HepG2 (cell line): ENCODE data around the gene ARHGAP12. TPM values are rescaled to one million over a fixed set of nuclear protein-coding genes. Genes with fewer than 3 reads are reported as not detected.

Source experiments
- BHLHE40 ChIP-seq: IDR thresholded peaks from 2 replicates; pipeline ENCODE4 v1.6.1; 2011; ENCODE audit warnings: low read length, improper control_type of control experiment
- BORCS8-MEF2B ChIP-seq: sonication (generic); formaldehyde crosslinking; IDR thresholded peaks from 2 replicates; pipeline ENCODE4 v1.8.0; 2022; ENCODE audit warnings: mild to moderate bottlenecking, missing genetic modification reagents
- FOXC1 ChIP-seq: sonication (generic); formaldehyde crosslinking; IDR thresholded peaks from 2 replicates; pipeline ENCODE4 v1.8.0; 2022; ENCODE audit warnings: mild to moderate bottlenecking, missing genetic modification reagents, borderline replicate concordance
- ISX ChIP-seq: sonication (generic); formaldehyde crosslinking; conservative IDR thresholded peaks from 2 replicates; pipeline ENCODE4 v1.5.0; 2020; ENCODE audit warnings: missing genetic modification reagents
- JUND ChIP-seq: sonication (generic); formaldehyde crosslinking; IDR thresholded peaks from 2 replicates; pipeline ENCODE4 v1.8.0; 2022; ENCODE audit warnings: mild to moderate bottlenecking, missing genetic modification reagents
- NFYB ChIP-seq: sonication (generic); formaldehyde crosslinking; IDR thresholded peaks from 2 replicates; pipeline ENCODE4 v1.4.0; 2020; ENCODE audit warnings: missing genetic modification reagents
- RARA ChIP-seq: IDR thresholded peaks from 2 replicates; pipeline ENCODE4 v1.6.1; 2016; ENCODE audit warnings: missing genetic modification reagents, missing compliant biosample characterization
- SIX4 ChIP-seq: sonication (generic); formaldehyde crosslinking; IDR thresholded peaks from 2 replicates; pipeline ENCODE4 v1.4.0; 2020; ENCODE audit warnings: missing genetic modification reagents
- TARDBP ChIP-seq: sonication (generic); formaldehyde crosslinking; IDR thresholded peaks from 2 replicates; pipeline ENCODE4 v1.8.0; 2022; ENCODE audit warnings: mild to moderate bottlenecking, missing genetic modification reagents
- TBX3 ChIP-seq: fragments of 450-650 bp; IDR thresholded peaks from 2 replicates; pipeline ENCODE4 v1.6.1; 2017; ENCODE audit warnings: antibody characterized with exemption, mild to moderate bottlenecking, inconsistent platforms, borderline replicate concordance
- TCF7L2 ChIP-seq: IDR thresholded peaks from 2 replicates; pipeline ENCODE4 v1.6.1; 2011; ENCODE audit warnings: mild to moderate bottlenecking, low read depth, low read length, moderate library complexity
- ZC3H13 ChIP-seq: sonication (generic); formaldehyde crosslinking; IDR thresholded peaks from 2 replicates; pipeline ENCODE4 v1.8.1; 2023; ENCODE audit warnings: mild to moderate bottlenecking, missing genetic modification reagents, moderate library complexity
- ZFAT ChIP-seq: sonication (generic); formaldehyde crosslinking; conservative IDR thresholded peaks from 2 replicates; pipeline ENCODE4 v1.8.1; 2023; ENCODE audit warnings: missing genetic modification reagents, inconsistent platforms
- ZNF33A ChIP-seq: sonication (generic); formaldehyde crosslinking; IDR thresholded peaks from 2 replicates; pipeline ENCODE4 v1.5.1; 2020; ENCODE audit warnings: missing genetic modification reagents, mild to moderate bottlenecking, moderate library complexity, borderline replicate concordance
- ZNF430 ChIP-seq: sonication (generic); formaldehyde crosslinking; IDR thresholded peaks from 2 replicates; pipeline ENCODE4 v1.9.0; 2021; ENCODE audit warnings: mild to moderate bottlenecking, missing genetic modification reagents
- ZNF550 ChIP-seq: sonication (generic); formaldehyde crosslinking; IDR thresholded peaks from 2 replicates; pipeline ENCODE4 v1.4.0; 2020; ENCODE audit warnings: mild to moderate bottlenecking, missing genetic modification reagents, borderline replicate concordance
- ZNF883 ChIP-seq: sonication (generic); formaldehyde crosslinking; IDR thresholded peaks from 2 replicates; pipeline ENCODE4 v1.5.1; 2020; ENCODE audit warnings: mild to moderate bottlenecking, missing genetic modification reagents; ENCODE audit errors: not compliant biosample characterization
- ZSCAN20 ChIP-seq: sonication (generic); formaldehyde crosslinking; IDR thresholded peaks from 2 replicates; pipeline ENCODE4 v1.4.0; 2020; ENCODE audit warnings: missing genetic modification reagents, mild to moderate bottlenecking, borderline replicate concordance
- polyA plus RNA-seq, 8 experiments: library from polyadenylated mRNA; depleted of rRNA in 3 of 8; stranded (reverse) in 7 of 8; unstranded in 1 of 8; fragments of >200 nt; fragmentation: Illumina TruSeq in 4 of 8; extraction: Trizol in 4 of 8; gene quantifications; 2 replicates each; pipeline versions ENCODE4 v1.2.1 to v1.2.3, GENCODE V29; 2011 to 2016; ENCODE audit warnings: low read depth in 4 of 8, missing spikeins in 1 of 8, mixed read lengths in 1 of 8; ENCODE audit not compliant: insufficient read depth in 1 of 8
- total RNA-seq, 5 experiments: library from RNA; depleted of rRNA; stranded (reverse); fragments of >200 nt; fragmentation: Illumina TruSeq; extraction: Trizol; gene quantifications; 2 replicates each; pipeline ENCODE4 v1.2.3, GENCODE V29; 2016; ENCODE audit warnings: low read depth in 1 of 5
- TF ChIP-seq, protein P1 (sequence below): sonication (generic); formaldehyde crosslinking; IDR thresholded peaks from 2 replicates; pipeline ENCODE4 v1.5.0; 2020; ENCODE audit warnings: mild to moderate bottlenecking, low read depth, missing genetic modification reagents, borderline replicate concordance
- TF ChIP-seq, protein P2 (sequence below): sonication (generic); formaldehyde crosslinking; IDR thresholded peaks from 2 replicates; pipeline ENCODE4 v1.5.0; 2020; ENCODE audit warnings: mild to moderate bottlenecking, missing genetic modification reagents, moderate library complexity
- TF ChIP-seq, protein P3 (sequence below): sonication (generic); formaldehyde crosslinking; IDR thresholded peaks from 2 replicates; pipeline ENCODE4 v1.4.0; 2020; ENCODE audit warnings: missing genetic modification reagents
- TF ChIP-seq, protein P4 (sequence below): conservative IDR thresholded peaks from 2 replicates; pipeline ENCODE4 v1.6.1; 2018; ENCODE audit warnings: missing genetic modification reagents
- TF ChIP-seq, protein P5 (sequence below): sonication (generic); formaldehyde crosslinking; IDR thresholded peaks from 2 replicates; pipeline ENCODE4 v1.5.0; 2020; ENCODE audit warnings: mild to moderate bottlenecking, missing genetic modification reagents
- TF ChIP-seq, protein P6 (sequence below): sonication (generic); formaldehyde crosslinking; IDR thresholded peaks from 2 replicates; pipeline ENCODE4 v1.5.0; 2020; ENCODE audit warnings: missing genetic modification reagents, mild to moderate bottlenecking, borderline replicate concordance

ARHGAP12 gene
- total and polyA plus RNA-seq, 2 of the 13 experiments (the other 11 are each of a cell fraction or from before 2014, with no cell fraction given) = 25.0 to 54.6 TPM

DNA sequence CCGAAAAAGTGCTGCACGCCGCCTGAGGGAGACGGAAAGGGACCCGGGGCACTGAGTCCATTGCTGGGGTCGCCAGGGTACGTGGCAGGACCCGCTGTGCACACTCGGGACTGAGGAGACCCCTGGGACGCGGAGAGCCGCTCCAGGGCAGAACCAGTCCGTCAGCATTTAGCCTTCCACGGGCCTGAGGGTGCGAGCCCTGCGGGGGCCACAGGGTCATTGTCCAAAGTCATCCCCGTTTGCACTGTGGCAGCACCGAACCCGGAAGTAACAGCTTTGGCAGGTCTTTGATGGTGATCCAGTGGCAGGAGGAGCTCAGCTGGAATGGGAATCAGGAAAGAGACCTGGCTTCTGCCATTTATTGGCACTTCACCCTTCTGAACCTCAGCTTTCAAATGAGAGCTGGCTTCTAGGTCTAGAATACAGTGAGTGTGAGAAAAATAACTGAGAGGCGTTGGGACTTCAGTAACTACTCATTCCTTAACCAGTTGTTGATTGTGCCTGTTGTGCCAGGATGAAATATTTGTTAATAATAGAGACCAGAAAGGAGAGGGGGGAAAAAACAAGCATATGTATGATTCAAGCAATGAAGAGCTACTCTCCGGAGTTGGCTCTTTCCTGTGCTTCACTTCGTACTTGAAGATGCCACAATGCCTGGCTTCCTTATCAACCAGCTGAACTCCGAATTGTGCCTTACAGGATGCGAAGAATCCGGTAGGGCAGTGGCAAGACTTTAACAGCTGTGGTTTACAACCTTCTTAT, 811 bp upstream of the ARHGAP12 start (continued):
- 0 out of 2 replicates have a peak, but pooled peaks have one; percentile 15 for TF ChIP-seq FOXC1 (CRISPR knock-in tag)
- no peak for TF ChIP-seq TCF7L2
- no peak; the same call in 1 of the 2 replicates for TF ChIP-seq TARDBP
- TF ChIP-seq, protein P1, sequence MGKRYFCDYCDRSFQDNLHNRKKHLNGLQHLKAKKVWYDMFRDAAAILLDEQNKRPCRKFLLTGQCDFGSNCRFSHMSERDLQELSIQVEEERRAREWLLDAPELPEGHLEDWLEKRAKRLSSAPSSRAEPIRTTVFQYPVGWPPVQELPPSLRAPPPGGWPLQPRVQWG (CRISPR knock-in tag) = no peak
- TF ChIP-seq, protein P2, sequence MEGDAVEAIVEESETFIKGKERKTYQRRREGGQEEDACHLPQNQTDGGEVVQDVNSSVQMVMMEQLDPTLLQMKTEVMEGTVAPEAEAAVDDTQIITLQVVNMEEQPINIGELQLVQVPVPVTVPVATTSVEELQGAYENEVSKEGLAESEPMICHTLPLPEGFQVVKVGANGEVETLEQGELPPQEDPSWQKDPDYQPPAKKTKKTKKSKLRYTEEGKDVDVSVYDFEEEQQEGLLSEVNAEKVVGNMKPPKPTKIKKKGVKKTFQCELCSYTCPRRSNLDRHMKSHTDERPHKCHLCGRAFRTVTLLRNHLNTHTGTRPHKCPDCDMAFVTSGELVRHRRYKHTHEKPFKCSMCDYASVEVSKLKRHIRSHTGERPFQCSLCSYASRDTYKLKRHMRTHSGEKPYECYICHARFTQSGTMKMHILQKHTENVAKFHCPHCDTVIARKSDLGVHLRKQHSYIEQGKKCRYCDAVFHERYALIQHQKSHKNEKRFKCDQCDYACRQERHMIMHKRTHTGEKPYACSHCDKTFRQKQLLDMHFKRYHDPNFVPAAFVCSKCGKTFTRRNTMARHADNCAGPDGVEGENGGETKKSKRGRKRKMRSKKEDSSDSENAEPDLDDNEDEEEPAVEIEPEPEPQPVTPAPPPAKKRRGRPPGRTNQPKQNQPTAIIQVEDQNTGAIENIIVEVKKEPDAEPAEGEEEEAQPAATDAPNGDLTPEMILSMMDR (CRISPR knock-in tag) = no peak
- TF ChIP-seq ZSCAN20 = no peak
- TF ChIP-seq SIX4 (CRISPR knock-in tag) = no peak
- TF ChIP-seq, protein P3, sequence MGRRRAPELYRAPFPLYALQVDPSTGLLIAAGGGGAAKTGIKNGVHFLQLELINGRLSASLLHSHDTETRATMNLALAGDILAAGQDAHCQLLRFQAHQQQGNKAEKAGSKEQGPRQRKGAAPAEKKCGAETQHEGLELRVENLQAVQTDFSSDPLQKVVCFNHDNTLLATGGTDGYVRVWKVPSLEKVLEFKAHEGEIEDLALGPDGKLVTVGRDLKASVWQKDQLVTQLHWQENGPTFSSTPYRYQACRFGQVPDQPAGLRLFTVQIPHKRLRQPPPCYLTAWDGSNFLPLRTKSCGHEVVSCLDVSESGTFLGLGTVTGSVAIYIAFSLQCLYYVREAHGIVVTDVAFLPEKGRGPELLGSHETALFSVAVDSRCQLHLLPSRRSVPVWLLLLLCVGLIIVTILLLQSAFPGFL (CRISPR knock-in tag) = no peak
- no peak for TF ChIP-seq ISX
- no peak for TF ChIP-seq ZNF430 (CRISPR knock-in tag)
- no peak for TF ChIP-seq ZNF883 (CRISPR knock-in tag)
- TF ChIP-seq, protein P4, sequence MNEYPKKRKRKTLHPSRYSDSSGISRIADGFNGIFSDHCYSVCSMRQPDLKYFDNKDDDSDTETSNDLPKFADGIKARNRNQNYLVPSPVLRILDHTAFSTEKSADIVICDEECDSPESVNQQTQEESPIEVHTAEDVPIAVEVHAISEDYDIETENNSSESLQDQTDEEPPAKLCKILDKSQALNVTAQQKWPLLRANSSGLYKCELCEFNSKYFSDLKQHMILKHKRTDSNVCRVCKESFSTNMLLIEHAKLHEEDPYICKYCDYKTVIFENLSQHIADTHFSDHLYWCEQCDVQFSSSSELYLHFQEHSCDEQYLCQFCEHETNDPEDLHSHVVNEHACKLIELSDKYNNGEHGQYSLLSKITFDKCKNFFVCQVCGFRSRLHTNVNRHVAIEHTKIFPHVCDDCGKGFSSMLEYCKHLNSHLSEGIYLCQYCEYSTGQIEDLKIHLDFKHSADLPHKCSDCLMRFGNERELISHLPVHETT (CRISPR knock-in tag) = no peak
- TF ChIP-seq TBX3 = 0 out of 2 replicates have a peak, but pooled peaks have one; percentile 27
- TF ChIP-seq BORCS8-MEF2B (CRISPR knock-in tag) = no peak
- peak; percentile 36; the same call in 1 of the 2 replicates for TF ChIP-seq JUND
- TF ChIP-seq, protein P5, sequence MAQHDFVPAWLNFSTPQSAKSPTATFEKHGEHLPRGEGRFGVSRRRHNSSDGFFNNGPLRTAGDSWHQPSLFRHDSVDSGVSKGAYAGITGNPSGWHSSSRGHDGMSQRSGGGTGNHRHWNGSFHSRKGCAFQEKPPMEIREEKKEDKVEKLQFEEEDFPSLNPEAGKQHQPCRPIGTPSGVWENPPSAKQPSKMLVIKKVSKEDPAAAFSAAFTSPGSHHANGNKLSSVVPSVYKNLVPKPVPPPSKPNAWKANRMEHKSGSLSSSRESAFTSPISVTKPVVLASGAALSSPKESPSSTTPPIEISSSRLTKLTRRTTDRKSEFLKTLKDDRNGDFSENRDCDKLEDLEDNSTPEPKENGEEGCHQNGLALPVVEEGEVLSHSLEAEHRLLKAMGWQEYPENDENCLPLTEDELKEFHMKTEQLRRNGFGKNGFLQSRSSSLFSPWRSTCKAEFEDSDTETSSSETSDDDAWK (CRISPR knock-in tag) = no peak
- TF ChIP-seq BHLHE40 = peak; percentile 50; the same call in 1 of the 2 replicates
- TF ChIP-seq ZC3H13 (CRISPR knock-in tag) = no peak; the same call in none of the 2 replicates
- TF ChIP-seq, protein P6, sequence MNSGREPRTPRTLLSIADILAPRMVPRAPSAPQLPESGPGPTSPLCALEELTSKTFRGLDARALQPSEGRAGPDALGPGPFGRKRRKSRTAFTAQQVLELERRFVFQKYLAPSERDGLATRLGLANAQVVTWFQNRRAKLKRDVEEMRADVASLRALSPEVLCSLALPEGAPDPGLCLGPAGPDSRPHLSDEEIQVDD = no peak
- TF ChIP-seq NFYB (CRISPR knock-in tag) = no peak
- no peak; the same call in 1 of the 2 replicates for TF ChIP-seq ZNF33A (CRISPR knock-in tag)
- TF ChIP-seq ZNF550 = 0 out of 2 replicates have a peak, but pooled peaks have one; percentile 53
- TF ChIP-seq ZFAT (CRISPR knock-in tag) = no peak
- peak; percentile 64 for TF ChIP-seq RARA (CRISPR knock-in tag)
